ENCODE results near the gene ZNF593.

- no peak for TF ChIP-seq EZH2phosphoT487 (IDR thresholded peaks at IDR 0.05; ENCODE audit: borderline replicate concordance, low read length)
- no peak for TF ChIP-seq CTCF (conservative IDR thresholded peaks at IDR 0.05; ENCODE audit: low read depth, low read length)
These were observed 532 bp upstream of the ZNF593 start for GRCh38 chr1:26169198-26169554.

Data from PC-3 (cell line).